GM18873 (cell line): ENCODE data around the gene C6orf47.
A peak's percentile ranks its signal among the peaks of the same experiment; 100 is the strongest.
"Not testable (repeated sequence)": the region's sequence is repeated elsewhere in the genome, so short reads cannot be mapped to it uniquely, and the experiment has no call there.

Experiments
- ATAC-seq: cut with Tn5 transposase; IDR thresholded peaks from one replicate; pipeline ENCODE4 v1.9.1; 2021; ENCODE audit warnings: mild to moderate bottlenecking, moderate library complexity, moderate number of reproducible peaks; ENCODE audit not compliant: unreplicated experiment, low FRiP score

The C6orf47 gene

GRCh38 chr6:31660381-31661261, at the start of gene C6orf47:
C6orf47 (minus strand) TSS chr6:31660778; CDS start chr6:31659947, 831 bp downstream.
- ATAC-seq = no peak

GRCh38 chr6:31709157-31709556, 48.6 kb upstream of the C6orf47 start:
- not testable (repeated sequence) for ATAC-seq

GRCh38 chr6:31708224-31708623, 47.6 kb upstream of the C6orf47 start:
- ATAC-seq = no peak

GRCh38 chr6:31707701-31708100, 47.1 kb upstream of the C6orf47 start:
- ATAC-seq = no peak

- ATAC-seq = no peak
Measured at GRCh38 chr6:31706599-31706998, 46.0 kb upstream of the C6orf47 start, which contains the start of gene LY6G6F. LY6G6F (plus strand) TSS chr6:31706866; CDS start chr6:31706907, 41 bp downstream.

- ATAC-seq = no peak
Measured at GRCh38 chr6:31705931-31706330, 45.4 kb upstream of the C6orf47 start.

- ATAC-seq = peak; percentile 59
Measured at GRCh38 chr6:31702819-31703716, 42.5 kb upstream of the C6orf47 start, which contains the start of gene ABHD16A. ABHD16A (minus strand) TSS chr6:31703324; CDS start chr6:31703281, 43 bp downstream.

GRCh38 chr6:31702405-31702818, 41.8 kb upstream of the C6orf47 start:
- no peak for ATAC-seq

- no peak for ATAC-seq
Measured at GRCh38 chr6:31701666-31702404, 41.3 kb upstream of the C6orf47 start.

GRCh38 chr6:31700740-31701401, 40.3 kb upstream of the C6orf47 start:
- no peak for ATAC-seq

- no peak for ATAC-seq
Measured at GRCh38 chr6:31697555-31697954, 37.0 kb upstream of the C6orf47 start.

GRCh38 chr6:31693535-31693934, 33.0 kb upstream of the C6orf47 start:
- no peak for ATAC-seq

GRCh38 chr6:31692886-31693285, 32.3 kb upstream of the C6orf47 start:
- ATAC-seq = no peak

- ATAC-seq = no peak
Measured at GRCh38 chr6:31692353-31692752, 31.8 kb upstream of the C6orf47 start.

- ATAC-seq = no peak
Measured at GRCh38 chr6:31691564-31692108, 31.1 kb upstream of the C6orf47 start.

GRCh38 chr6:31691078-31691463, 30.5 kb upstream of the C6orf47 start:
- no peak for ATAC-seq

- no peak for ATAC-seq
Measured at GRCh38 chr6:31690231-31691077, 29.9 kb upstream of the C6orf47 start.

- no peak for ATAC-seq
Measured at GRCh38 chr6:31689249-31690110, 28.9 kb upstream of the C6orf47 start.
